Measurements from ENCODE around the gene PON2. TPM values are rescaled to one million over a fixed set of nuclear protein-coding genes. Genes with fewer than 3 reads are reported as not detected.
A peak's percentile ranks its signal among the peaks of the same experiment; 100 is the strongest.

Gene PON2
- total and polyA plus RNA-seq, 8 donors, result 192 to 511 (median 294) TPM

GRCh38 chr7:95421847-95422444, 12.9 kb downstream of the PON2 start:
- Histone ChIP-seq H3K4me1 (peaks cover 5 to 16% of the 10 kb centered on the region in 2 donors), H3K27me3 (no peaks in the 10 kb centered on the region), H3K4me3 (no peak overlapping the region), H3K27ac (peak overlapping the region in 1 of 2 donors; percentile 7), H3K36me3 (peaks cover 0 to 11% of the 10 kb centered on the region in 2 donors), H3K9me3 (no peaks in the 10 kb centered on the region)
- ATAC-seq (peak; percentile 22), DNase-seq (no peak)
- no peak for TF ChIP-seq CTCF (IDR thresholded peaks at IDR 0.05)
- intact Hi-C loops (cut with DNase I), result no loop called here

- peak; percentile 80 for ATAC-seq
- H3K36me3 ChIP-seq, result peaks cover 0 to 11% of the 10 kb centered on the region in 2 donors
- peak in 2 of 4 donors; percentile 19 to 37 for DNase-seq
- H3K4me1 ChIP-seq, result peaks cover 4 to 16% of the 10 kb centered on the region in 2 donors
- no peak overlapping the region for H3K4me3 ChIP-seq
- no peak for TF ChIP-seq CTCF (IDR thresholded peaks at IDR 0.05)
- intact Hi-C loops (cut with DNase I), result no loop called here
- peak overlapping the region; percentile 7 to 24 for H3K27ac ChIP-seq
- no peaks in the 10 kb centered on the region for H3K27me3 ChIP-seq
- no peaks in the 10 kb centered on the region for H3K9me3 ChIP-seq
Measured at GRCh38 chr7:95421000-95421846, 13.6 kb downstream of the PON2 start.

- intact Hi-C loops (cut with DNase I), result no loop called here
- no peak for TF ChIP-seq CTCF (IDR thresholded peaks at IDR 0.05)
- Histone ChIP-seq H3K27me3 (no peaks in the 10 kb centered on the region), H3K4me1 (no peaks in the 10 kb centered on the region), H3K9me3 (no peaks in the 10 kb centered on the region), H3K27ac (no peak overlapping the region), H3K36me3 (peaks cover 0 to 46% of the 10 kb centered on the region in 2 donors), H3K4me3 (no peak overlapping the region)
- no peak for ATAC-seq
- DNase-seq, result no peak
Measured at GRCh38 chr7:95412075-95412474, 22.8 kb downstream of the PON2 start.

GRCh38 chr7:95411666-95412065, 23.2 kb downstream of the PON2 start:
- no peaks in the 10 kb centered on the region for H3K9me3 ChIP-seq

More at GRCh38 chr7:95411666-95412065, 23.2 kb downstream of the PON2 start:
- Histone ChIP-seq H3K4me1 (no peaks in the 10 kb centered on the region), H3K27me3 (no peaks in the 10 kb centered on the region), H3K4me3 (no peak overlapping the region), H3K27ac (no peak overlapping the region), H3K36me3 (peaks cover 0 to 50% of the 10 kb centered on the region in 2 donors)
- TF ChIP-seq CTCF (IDR thresholded peaks at IDR 0.05), result no peak
- no peak for ATAC-seq
- DNase-seq, result no peak
- intact Hi-C loops (cut with DNase I), result no loop called here
